K562 (cell line): ENCODE results near the gene SPATC1L. TPM values are rescaled to one million over a fixed set of nuclear protein-coding genes. Genes with fewer than 3 reads are reported as not detected.

Source experiments
- ATAC-seq: fragments of 200-7000 bp; cut with Tn5 transposase; 3 replicates; pipeline ENCODE4 v1.9.1; 2020; ENCODE audit warnings: moderate library complexity
- BruUV-seq: library from RNA; stranded (reverse); fragments of 400-500 nt; replicated peaks from 2 replicates; lab custom pipeline; 2021; lab: Mats Ljungman, UMichigan
- CTCF ChIA-PET: fragments of 300-600 bp; formaldehyde crosslinking; extraction: SDS; loops from one replicate; lab custom pipeline; 2021; ENCODE audit warnings: low intra/inter-chr PET ratio; lab: Yijun Ruan, JAX
- POLR2A ChIA-PET: fragments of 300-600, 350-650 bp; sonication (Branson Sonifier 250); formaldehyde crosslinking; extraction: SDS; loops from one replicate; lab custom pipeline; 2021; ENCODE audit warnings: antibody characterized with exemption, inconsistent platforms; lab: Yijun Ruan, JAX
- DNase-seq, 4 experiments: peaks; one replicate each; pipeline versions ENCODE4 v3.0.0 to v3.0.0-alpha.2; 2011 to 2018; ENCODE audit warnings: low spot score in 3 of 4, mixed read lengths in 3 of 4; ENCODE audit errors: extremely low read depth in 1 of 4
- FAIRE-seq: peaks from 2 replicates; lab custom pipeline; 2011; peaks lifted over from hg19 to GRCh38; lab: Jason Lieb, UNC
- H2AFZ ChIP-seq: 2 replicates; pipeline ENCODE4 v1.6.0; 2011; ENCODE audit warnings: low read depth, low read length, control low read depth, inconsistent platforms
- H3K27ac ChIP-seq: fragments of 200-600 bp; 3 replicates; pipeline ENCODE4 v1.8.0; 2011; ENCODE audit warnings: low read depth, mild to moderate bottlenecking, control low read depth, inconsistent platforms, low read length, moderate library complexity, mixed read lengths; ENCODE audit errors: extremely low read depth
- H3K27me3 ChIP-seq, 2 experiments: fragments of 300-600 bp in 1 of 2; 2 replicates in 1 of 2; 3 replicates in 1 of 2; pipeline versions ENCODE4 v1.6.0 to v1.8.0; 2011; ENCODE audit warnings: inconsistent platforms in 2 of 2, low read length in 2 of 2, mild to moderate bottlenecking in 1 of 2, mixed read lengths in 1 of 2, moderate library complexity in 1 of 2; ENCODE audit not compliant: control insufficient read depth in 2 of 2, insufficient read depth in 2 of 2
- H3K36me3 ChIP-seq: fragments of 300-600 bp; 3 replicates; pipeline ENCODE4 v1.8.0; 2011; ENCODE audit warnings: mild to moderate bottlenecking, low read length, inconsistent platforms; ENCODE audit not compliant: control insufficient read depth, insufficient read depth
- H3K4me1 ChIP-seq, 2 experiments: fragments of 200-600 bp in 1 of 2; replicated peaks in 1 of 2; 2 replicates in 1 of 2; 3 replicates in 1 of 2; pipeline versions ENCODE4 v1.5.1 to v1.8.0; 2011; ENCODE audit warnings: inconsistent platforms in 2 of 2, low read length in 2 of 2, mild to moderate bottlenecking in 1 of 2, mixed read lengths in 1 of 2, moderate library complexity in 1 of 2; ENCODE audit not compliant: control insufficient read depth in 2 of 2, insufficient read depth in 2 of 2
- H3K4me2 ChIP-seq: 2 replicates; pipeline ENCODE4 v1.6.1; 2011; ENCODE audit warnings: low read length, control low read depth, inconsistent platforms, mixed read lengths; ENCODE audit not compliant: insufficient read depth
- H3K4me3 ChIP-seq: fragments of 200-600 bp; sonication (generic), shearing (Covaris generic); 2 replicates; pipeline ENCODE4 v1.5.1; 2016; ENCODE audit warnings: control low read depth, inconsistent platforms
- H3K79me2 ChIP-seq: fragments of 200-600 bp; 3 replicates; pipeline ENCODE4 v1.8.0; 2011; ENCODE audit warnings: low read length, inconsistent platforms; ENCODE audit not compliant: control insufficient read depth, insufficient read depth
- H3K9ac ChIP-seq, 2 experiments: 2 replicates each; pipeline versions ENCODE4 v1.6.0 to v1.6.1; 2011; ENCODE audit warnings: low read depth in 2 of 2, low read length in 2 of 2, control low read depth in 1 of 2, inconsistent platforms in 1 of 2, mild to moderate bottlenecking in 1 of 2, mixed read lengths in 1 of 2; ENCODE audit not compliant: insufficient read depth in 1 of 2
- H3K9me1 ChIP-seq: one replicate; pipeline ENCODE4 v1.6.0; 2011; ENCODE audit warnings: inconsistent platforms, mild to moderate bottlenecking, low read length, moderate library complexity; ENCODE audit not compliant: control insufficient read depth, insufficient read depth
- H3K9me3 ChIP-seq: replicated peaks from 2 replicates; pipeline ENCODE4 v1.5.1; 2011; ENCODE audit warnings: low read depth, low read length, inconsistent platforms; ENCODE audit not compliant: control insufficient read depth, insufficient read depth
- H4K20me1 ChIP-seq: replicated peaks from 2 replicates; pipeline ENCODE4 v1.6.1; 2011; ENCODE audit warnings: low read length, inconsistent platforms, mixed read lengths; ENCODE audit not compliant: control insufficient read depth, insufficient read depth
- E2F6 ChIP-seq, 2 experiments: IDR thresholded peaks; 2 replicates each; pipeline ENCODE4 v1.6.1; 2011; ENCODE audit warnings: borderline replicate concordance in 1 of 2, control low read depth in 1 of 2, low read depth in 1 of 2, low read length in 1 of 2, mild to moderate bottlenecking in 1 of 2, mixed read lengths in 1 of 2, moderate library complexity in 1 of 2; ENCODE audit not compliant: insufficient read depth in 1 of 2, insufficient read length in 1 of 2, poor library complexity in 1 of 2, severe bottlenecking in 1 of 2; ENCODE audit errors: extremely low read depth in 1 of 2
- HLTF ChIP-seq: fragments of 450-650 bp; IDR thresholded peaks from 2 replicates; pipeline ENCODE4 v1.6.1; 2016
- HMGN3 ChIP-seq: IDR thresholded peaks from 2 replicates; pipeline ENCODE4 v1.6.1; 2011; ENCODE audit warnings: borderline replicate concordance, low read depth, mild to moderate bottlenecking, mixed read lengths, low read length; ENCODE audit not compliant: insufficient read length; ENCODE audit errors: extremely low read depth
- KDM2B ChIP-seq: fragments of 250-450 bp; sonication (Bioruptor Pico); IDR thresholded peaks from 2 replicates; pipeline ENCODE4 v1.8.0; 2021; ENCODE audit warnings: mild to moderate bottlenecking, moderate library complexity
- MLLT1 ChIP-seq, 2 experiments: fragments of 450-650 bp; IDR thresholded peaks; 2 replicates each; pipeline ENCODE4 v1.6.1; 2016
- RCOR1 ChIP-seq, 2 experiments: IDR thresholded peaks; 2 replicates each; pipeline ENCODE4 v1.6.1; 2012; ENCODE audit warnings: low read depth in 2 of 2, low read length in 2 of 2, borderline replicate concordance in 1 of 2, improper control_type of control experiment in 1 of 2
- RFX7 ChIP-seq: fragments of 250-450 bp; sonication (Bioruptor Pico); IDR thresholded peaks from 2 replicates; pipeline ENCODE4 v1.5.1; 2021; ENCODE audit warnings: mild to moderate bottlenecking
- SMAD4 ChIP-seq: fragments of 250-450 bp; sonication (Bioruptor Pico); conservative IDR thresholded peaks from 2 replicates; pipeline ENCODE4 v1.8.0; 2021; ENCODE audit warnings: inconsistent platforms, mild to moderate bottlenecking, moderate library complexity
- U2AF2 ChIP-seq: fragments of 200-400 bp; formaldehyde crosslinking; optimal IDR thresholded peaks from 2 replicates; pipeline ENCODE3; 2017; ENCODE audit warnings: low read depth, mild to moderate bottlenecking, low read length
- ZBTB9 ChIP-seq: fragments of 450-650 bp; formaldehyde crosslinking; IDR thresholded peaks from 2 replicates; pipeline ENCODE4 v1.4.0; 2020; ENCODE audit warnings: mild to moderate bottlenecking, moderate library complexity
- ZNF764 ChIP-seq: fragments of 250-450 bp; sonication (Bioruptor Pico); IDR thresholded peaks from 2 replicates; pipeline ENCODE4 v1.4.0; 2020; ENCODE audit warnings: low read depth, mild to moderate bottlenecking, moderate library complexity
- WGBS: fragments of 100-300 bp; shearing (Covaris generic); methylation state at CpG from one replicate; pipeline ENCODE4 v1.1.6; 2016; ENCODE audit warnings: low coverage, mixed read lengths; ENCODE audit not compliant: insufficient coverage; ENCODE audit errors: missing lambda C conversion rate; 5-methylcytosine and 5-hydroxymethylcytosine counted together
- in situ Hi-C: fragments of 300-500 bp; cut with MboI; formaldehyde crosslinking; loops from 4 replicates; pipeline ENCODE4 v1.15.0; 2018; ENCODE audit warnings: inconsistent platforms, mixed read lengths
- intact Hi-C: fragments of 100-400 bp; cut with micrococcal nuclease; formaldehyde crosslinking; loops from 2 replicates; pipeline ENCODE4 v1.14.2; 2022
- polyA plus RNA-seq, 8 experiments: library from polyadenylated mRNA; depleted of rRNA in 4 of 8; stranded (reverse) in 5 of 8; unstranded in 3 of 8; fragments of >200 nt; fragmentation: Nextera tagmentation in 2 of 8; fragmentation: Illumina TruSeq in 1 of 8; extraction: Ambion mirVana in 2 of 8; extraction: Trizol in 1 of 8; gene quantifications; 2 replicates each; pipeline versions ENCODE4 v1.2.1 to v1.2.3, GENCODE V29; 2011 to 2014; ENCODE audit warnings: inconsistent platforms in 1 of 8, missing spikeins in 1 of 8
- total RNA-seq, 7 experiments: library from RNA; depleted of rRNA in 6 of 7; stranded (reverse); fragments of >200 nt in 6 of 7; fragmentation: Illumina TruSeq in 2 of 7; extraction: Trizol in 2 of 7; gene quantifications; 2 replicates each; pipeline versions ENCODE4 v1.2.1 to v1.2.3, GENCODE V29; 2011 to 2021; ENCODE audit warnings: low replicate concordance in 1 of 7
- TF ChIP-seq, protein P1 (sequence below): sonication (generic); formaldehyde crosslinking; IDR thresholded peaks from 2 replicates; pipeline ENCODE4 v1.8.0; 2022; ENCODE audit warnings: missing genetic modification reagents, mild to moderate bottlenecking, moderate library complexity, borderline replicate concordance
- TF ChIP-seq, protein P2 (sequence below): sonication (generic); formaldehyde crosslinking; IDR thresholded peaks from 2 replicates; pipeline ENCODE4 v1.9.0; 2022; ENCODE audit warnings: mild to moderate bottlenecking, missing genetic modification reagents

The SPATC1L gene
- total and polyA plus RNA-seq, 9 of the 15 experiments (the other 6 are each of a cell fraction or from before 2014, with no cell fraction given), result 0.14 to 121 (median 34.0) TPM; not detected in 1

DNA sequence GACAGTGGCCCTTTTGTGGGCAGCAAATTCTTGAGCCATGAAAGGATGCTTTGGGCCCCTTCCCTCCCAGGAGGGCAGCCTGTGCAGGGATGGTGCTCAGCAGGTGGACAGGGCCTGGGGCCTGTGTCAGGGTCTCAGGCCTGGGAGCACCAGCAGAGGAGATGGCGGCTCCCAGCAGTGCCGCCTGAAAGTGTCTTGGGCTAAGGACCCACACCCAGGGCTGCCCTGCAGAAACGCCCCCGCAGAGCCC, 52.7 kb downstream of the SPATC1L start (continued):
- TF ChIP-seq U2AF2, result no peak
- no peak for TF ChIP-seq HLTF
- TF ChIP-seq SMAD4, result no peak
- no peak for TF ChIP-seq ZNF764 (CRISPR knock-in tag)
- no peak for TF ChIP-seq HMGN3
- TF ChIP-seq, protein P1, sequence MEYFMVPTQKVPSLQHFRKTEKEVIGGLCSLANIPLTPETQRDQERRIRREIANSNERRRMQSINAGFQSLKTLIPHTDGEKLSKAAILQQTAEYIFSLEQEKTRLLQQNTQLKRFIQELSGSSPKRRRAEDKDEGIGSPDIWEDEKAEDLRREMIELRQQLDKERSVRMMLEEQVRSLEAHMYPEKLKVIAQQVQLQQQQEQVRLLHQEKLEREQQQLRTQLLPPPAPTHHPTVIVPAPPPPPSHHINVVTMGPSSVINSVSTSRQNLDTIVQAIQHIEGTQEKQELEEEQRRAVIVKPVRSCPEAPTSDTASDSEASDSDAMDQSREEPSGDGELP (CRISPR knock-in tag), result no peak
- no peak for TF ChIP-seq KDM2B (CRISPR knock-in tag)

GRCh38 chr21:46130831-46131587, 53.2 kb downstream of the SPATC1L start:
- H3K4me3 ChIP-seq, result no peak overlapping the region
- FAIRE-seq (no peak), ATAC-seq (no peak), DNase-seq (no peak)
- no peak overlapping the region for H3K27ac ChIP-seq
- H3K4me1 ChIP-seq, result peaks cover 0 to 62% of the 10 kb centered on the region in 2 experiments; a peak in 2 of 5 replicates
- peaks cover 39 to 62% of the 10 kb centered on the region in 2 experiments; a peak in 4 of 5 replicates for H3K27me3 ChIP-seq
- no peak overlapping the region for H2AFZ ChIP-seq
- H3K9me1 ChIP-seq, result no peaks in the 10 kb centered on the region
- no peaks in the 10 kb centered on the region for H3K79me2 ChIP-seq
- no peak overlapping the region for H3K4me2 ChIP-seq
- intact Hi-C loops, result no loop called here
- no peaks in the 10 kb centered on the region for H3K36me3 ChIP-seq
- no peak overlapping the region for H3K9ac ChIP-seq
- no peaks in the 10 kb centered on the region; the same call in 1 of the 2 replicates for H3K9me3 ChIP-seq
- in situ Hi-C loops, result no loop called here
- BruUV-seq, result no TSS peak
- CTCF ChIA-PET, result no interaction called here
- POLR2A ChIA-PET, result interaction anchor here (0.6 to 1.6 kb wide), 6 partner anchors 10 to 48 kb away, joined by 3 to 5 read pairs (median 3); no protein-coding TSS in a partner anchor
- peaks cover 3% of the 10 kb centered on the region; the same call in 1 of the 2 replicates for H4K20me1 ChIP-seq
- 6% methylated on average over 16 of the region's 22 CpGs for WGBS
- TF ChIP-seq ZBTB9 (peak; percentile 86; the same call in 1 of the 2 replicates), MLLT1 (IDR thresholded peaks at IDR 0.05) (no peak), RCOR1 (IDR thresholded peaks at IDR 0.05; ENCODE audit: borderline replicate concordance in 1 of 2, low read depth in 2 of 2, low read length in 2 of 2) (no peak), RFX7 (CRISPR knock-in tag) (no peak), E2F6 (IDR thresholded peaks at IDR 0.05; ENCODE audit: borderline replicate concordance in 1 of 2, extremely low read depth in 1 of 2, insufficient read depth in 1 of 2, insufficient read length in 1 of 2, low read depth in 1 of 2, low read length in 1 of 2, poor library complexity in 1 of 2, severe bottlenecking in 1 of 2) (peak in 1 of 2 experiments; percentile 38)
- TF ChIP-seq, protein P2, sequence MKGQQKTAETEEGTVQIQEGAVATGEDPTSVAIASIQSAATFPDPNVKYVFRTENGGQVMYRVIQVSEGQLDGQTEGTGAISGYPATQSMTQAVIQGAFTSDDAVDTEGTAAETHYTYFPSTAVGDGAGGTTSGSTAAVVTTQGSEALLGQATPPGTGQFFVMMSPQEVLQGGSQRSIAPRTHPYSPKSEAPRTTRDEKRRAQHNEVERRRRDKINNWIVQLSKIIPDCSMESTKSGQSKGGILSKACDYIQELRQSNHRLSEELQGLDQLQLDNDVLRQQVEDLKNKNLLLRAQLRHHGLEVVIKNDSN, result peak; percentile 78
